ENCODE data around the gene ERBB2. TPM values are rescaled to one million over a fixed set of nuclear protein-coding genes. Genes with fewer than 3 reads are reported as not detected.

ERBB2 gene
- total RNA-seq (ENCODE audit: low replicate concordance) = 75.2 and 116 TPM in 2 replicates

DNA sequence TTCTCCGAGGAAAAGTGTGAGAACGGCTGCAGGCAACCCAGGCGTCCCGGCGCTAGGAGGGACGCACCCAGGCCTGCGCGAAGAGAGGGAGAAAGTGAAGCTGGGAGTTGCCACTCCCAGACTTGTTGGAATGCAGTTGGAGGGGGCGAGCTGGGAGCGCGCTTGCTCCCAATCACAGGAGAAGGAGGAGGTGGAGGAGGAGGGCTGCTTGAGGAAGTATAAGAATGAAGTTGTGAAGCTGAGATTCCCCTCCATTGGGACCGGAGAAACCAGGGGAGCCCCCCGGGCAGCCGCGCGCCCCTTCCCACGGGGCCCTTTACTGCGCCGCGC lies at the start of gene ERBB2:
Gene ERBB2, plus strand, starts transcription at position 247 of the 330 bp plus-strand sequence. CDS start 175 bp downstream, outside the sequence.
- H3K4me1 Mint-ChIP-seq = peaks cover 56% of the 10 kb centered on the region
- peak; percentile 85 for DNase-seq (ENCODE audit: low spot score)
- peak within 1 kb of the TSS; percentile 96 for H3K4me3 ChIP-seq
- no peaks in the 10 kb centered on the region for H3K27me3 ChIP-seq
- peaks cover 40% of the 10 kb centered on the region for H4K20me1 ChIP-seq (ENCODE audit: low read depth)
- H3K4me3 Mint-ChIP-seq = peak within 1 kb of the TSS; percentile 99
- H3K4me1 ChIP-seq = peaks cover 63% of the 10 kb centered on the region
- TF ChIP-seq, protein P1, sequence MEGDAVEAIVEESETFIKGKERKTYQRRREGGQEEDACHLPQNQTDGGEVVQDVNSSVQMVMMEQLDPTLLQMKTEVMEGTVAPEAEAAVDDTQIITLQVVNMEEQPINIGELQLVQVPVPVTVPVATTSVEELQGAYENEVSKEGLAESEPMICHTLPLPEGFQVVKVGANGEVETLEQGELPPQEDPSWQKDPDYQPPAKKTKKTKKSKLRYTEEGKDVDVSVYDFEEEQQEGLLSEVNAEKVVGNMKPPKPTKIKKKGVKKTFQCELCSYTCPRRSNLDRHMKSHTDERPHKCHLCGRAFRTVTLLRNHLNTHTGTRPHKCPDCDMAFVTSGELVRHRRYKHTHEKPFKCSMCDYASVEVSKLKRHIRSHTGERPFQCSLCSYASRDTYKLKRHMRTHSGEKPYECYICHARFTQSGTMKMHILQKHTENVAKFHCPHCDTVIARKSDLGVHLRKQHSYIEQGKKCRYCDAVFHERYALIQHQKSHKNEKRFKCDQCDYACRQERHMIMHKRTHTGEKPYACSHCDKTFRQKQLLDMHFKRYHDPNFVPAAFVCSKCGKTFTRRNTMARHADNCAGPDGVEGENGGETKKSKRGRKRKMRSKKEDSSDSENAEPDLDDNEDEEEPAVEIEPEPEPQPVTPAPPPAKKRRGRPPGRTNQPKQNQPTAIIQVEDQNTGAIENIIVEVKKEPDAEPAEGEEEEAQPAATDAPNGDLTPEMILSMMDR (IDR thresholded peaks at IDR 0.05) = no peak
- TF ChIP-seq EZH2 (IDR thresholded peaks at IDR 0.05) (no peak), EZH2phosphoT487 (IDR thresholded peaks at IDR 0.05) (no peak)
- no peaks in the 10 kb centered on the region for H3K36me3 ChIP-seq
- peaks cover 61% of the 10 kb centered on the region for H3K79me2 ChIP-seq (ENCODE audit: low read depth)
- peak within 1 kb of the TSS; percentile 80 for H3K9ac ChIP-seq
- peaks cover 50% of the 10 kb centered on the region for H3F3A ChIP-seq (ENCODE audit: low read depth)
- H3K9me3 ChIP-seq (ENCODE audit: low read depth) = no peaks in the 10 kb centered on the region
- H3K36me3 Mint-ChIP-seq = peaks cover 2% of the 10 kb centered on the region
- H3K27ac Mint-ChIP-seq = peak within 1 kb of the TSS; percentile 98
- no peaks in the 10 kb centered on the region for H3K9me3 Mint-ChIP-seq
- H3K4me2 ChIP-seq = peak within 1 kb of the TSS; percentile 88
- H3K27me3 Mint-ChIP-seq (ENCODE audit: insufficient read depth, low read depth) = peaks cover 10% of the 10 kb centered on the region
- peak within 1 kb of the TSS; percentile 46 for H2AFZ ChIP-seq (replicated peaks)
- H3K27ac ChIP-seq = peak within 1 kb of the TSS; percentile 26

DNA sequence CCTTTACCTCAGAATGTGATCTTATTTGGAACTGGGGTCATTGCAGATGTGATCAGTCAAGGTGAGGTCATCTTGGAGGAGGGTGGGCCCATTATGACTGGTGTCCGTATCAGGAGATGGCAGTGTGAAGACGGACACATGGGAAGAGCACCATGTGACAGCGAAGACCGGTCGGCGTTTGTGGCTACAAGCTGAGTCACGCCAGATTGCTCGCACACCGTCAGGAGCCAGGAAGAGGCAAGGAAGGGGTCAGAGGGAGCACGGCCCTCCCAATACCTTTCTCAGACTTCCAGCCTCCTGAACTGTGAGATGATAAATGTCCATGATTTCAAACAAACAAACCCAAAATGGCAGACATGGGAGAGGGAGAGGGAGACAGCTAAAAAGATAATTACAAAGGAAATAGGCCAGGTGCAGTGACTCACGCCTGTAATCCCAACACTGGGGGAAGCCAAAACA lies 49.7 kb upstream of the ERBB2 start:
- Mint-ChIP-seq H3K9me3 (no peaks in the 10 kb centered on the region), H3K27me3 (ENCODE audit: insufficient read depth, low read depth) (no peaks in the 10 kb centered on the region), H3K36me3 (peaks cover 12% of the 10 kb centered on the region), H3K4me3 (peak overlapping the region; percentile 17), H3K27ac (peak overlapping the region; percentile 24), H3K4me1 (peaks cover 52% of the 10 kb centered on the region)
- Histone ChIP-seq H3K9ac (no peak overlapping the region), H3K36me3 (no peaks in the 10 kb centered on the region), H3K4me2 (no peak overlapping the region), H3K27ac (no peak overlapping the region), H3K9me3 (ENCODE audit: low read depth) (no peaks in the 10 kb centered on the region), H3K79me2 (ENCODE audit: low read depth) (peaks cover 33% of the 10 kb centered on the region), H3F3A (ENCODE audit: low read depth) (peaks cover 27% of the 10 kb centered on the region), H3K4me3 (no peak overlapping the region), H4K20me1 (ENCODE audit: low read depth) (peaks cover 25% of the 10 kb centered on the region), H2AFZ (replicated peaks) (no peak overlapping the region), H3K27me3 (no peaks in the 10 kb centered on the region), H3K4me1 (peaks cover 31% of the 10 kb centered on the region)
- TF ChIP-seq EZH2phosphoT487 (IDR thresholded peaks at IDR 0.05) (no peak), EZH2 (IDR thresholded peaks at IDR 0.05) (no peak)
- TF ChIP-seq, protein P1 (IDR thresholded peaks at IDR 0.05) = no peak
- no peak for DNase-seq (ENCODE audit: low spot score)

DNA sequence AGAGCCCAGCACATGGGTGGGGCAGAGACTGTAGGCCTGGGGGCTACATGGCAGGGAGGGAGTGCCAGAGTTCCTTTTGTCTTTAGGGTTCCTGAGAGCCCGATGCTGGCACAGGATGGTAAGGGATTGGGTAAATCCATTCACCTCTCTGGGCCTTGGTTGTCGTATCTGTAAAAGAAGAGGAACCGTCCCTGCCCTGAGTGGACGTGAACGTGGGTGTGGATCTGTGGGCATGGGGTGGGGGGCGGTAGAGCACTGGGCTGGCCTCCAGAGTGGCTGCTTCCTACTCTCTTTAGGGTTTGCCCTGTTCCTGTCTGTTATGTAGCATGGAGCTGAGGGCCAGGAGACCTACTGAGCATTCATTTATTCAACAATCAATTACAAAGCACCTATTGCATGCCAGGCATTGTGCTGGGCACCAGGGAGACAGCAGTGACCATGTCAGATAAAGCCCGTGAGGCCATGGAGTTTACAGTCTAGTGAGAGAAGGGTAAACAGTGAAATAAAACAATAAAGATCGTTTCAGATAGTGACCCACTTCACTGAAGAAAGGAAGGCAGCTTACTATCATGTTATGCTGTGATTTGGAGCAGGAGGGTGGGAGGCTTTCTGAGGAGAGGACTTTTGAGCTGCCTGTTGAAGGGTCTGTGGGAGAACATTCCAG lies 47.8 kb upstream of the ERBB2 start:
- Histone ChIP-seq H3K27ac (peak overlapping the region; percentile 86), H3F3A (ENCODE audit: low read depth) (peaks cover 24% of the 10 kb centered on the region), H3K9me3 (ENCODE audit: low read depth) (no peaks in the 10 kb centered on the region), H3K9ac (no peak overlapping the region), H3K79me2 (ENCODE audit: low read depth) (peaks cover 22% of the 10 kb centered on the region), H3K4me1 (peaks cover 29% of the 10 kb centered on the region), H3K27me3 (no peaks in the 10 kb centered on the region), H2AFZ (replicated peaks) (no peak overlapping the region), H3K4me2 (peak overlapping the region; percentile 79), H3K4me3 (peak overlapping the region; percentile 11), H4K20me1 (ENCODE audit: low read depth) (peaks cover 26% of the 10 kb centered on the region), H3K36me3 (no peaks in the 10 kb centered on the region)
- DNase-seq (ENCODE audit: low spot score) = no peak
- Mint-ChIP-seq H3K4me3 (peak overlapping the region; percentile 76), H3K4me1 (peaks cover 54% of the 10 kb centered on the region), H3K27ac (peak overlapping the region; percentile 100), H3K27me3 (ENCODE audit: insufficient read depth, low read depth) (no peaks in the 10 kb centered on the region), H3K9me3 (no peaks in the 10 kb centered on the region), H3K36me3 (peaks cover 15% of the 10 kb centered on the region)
- no peak for TF ChIP-seq EZH2phosphoT487 (IDR thresholded peaks at IDR 0.05)
- TF ChIP-seq, protein P1 (IDR thresholded peaks at IDR 0.05) = no peak

Data from neural progenitor cell (in vitro differentiated cells).